Sciatic nerve (tissue), 2 donors: ENCODE measurements around the gene GSN. TPM values are rescaled to one million over a fixed set of nuclear protein-coding genes. Genes with fewer than 3 reads are reported as not detected.
A peak's percentile ranks its signal among the peaks of the same experiment; 100 is the strongest.
"Not testable (repeated sequence)": the region's sequence is repeated elsewhere in the genome, so short reads cannot be mapped to it uniquely, and the experiment has no call there.

ENCODE experiments used
- ATAC-seq: fragments of 200-7000 bp; cut with Tn5 transposase; one replicate; pipeline ENCODE4 v1.9.1; 2020; ENCODE audit warnings: mild to moderate bottlenecking, moderate library complexity
- DNase-seq: peaks from one replicate; pipeline ENCODE4 v3.0.0-alpha.2; 2020; ENCODE audit warnings: low spot score
- intact Hi-C: fragments of 100-400 bp; cut with DNase I; formaldehyde crosslinking; loops from one replicate; pipeline ENCODE4 v1.14.2; 2022
- total RNA-seq: library from RNA; stranded (reverse); fragmentation: NEBNext Ultra II Directional; extraction: Animal tissue kit (Norgen Biotek cat#: 25700); gene quantifications from one replicate; pipeline ENCODE4 v1.2.1, GENCODE V29; 2021
- donor health status: DM: no; HTN: no; CAD: no.
- donor health status: DM: no; HTN: no; CAD: no.

The GSN gene
- total RNA-seq, 1 donor from 2014 or later = 1,757 TPM

GRCh38 chr9:121282277-121283079 is 14.5 kb downstream of the GSN start:
- peak; percentile 77 for DNase-seq
- intact Hi-C loops = no loop called here
- ATAC-seq = peak; percentile 41

DNA sequence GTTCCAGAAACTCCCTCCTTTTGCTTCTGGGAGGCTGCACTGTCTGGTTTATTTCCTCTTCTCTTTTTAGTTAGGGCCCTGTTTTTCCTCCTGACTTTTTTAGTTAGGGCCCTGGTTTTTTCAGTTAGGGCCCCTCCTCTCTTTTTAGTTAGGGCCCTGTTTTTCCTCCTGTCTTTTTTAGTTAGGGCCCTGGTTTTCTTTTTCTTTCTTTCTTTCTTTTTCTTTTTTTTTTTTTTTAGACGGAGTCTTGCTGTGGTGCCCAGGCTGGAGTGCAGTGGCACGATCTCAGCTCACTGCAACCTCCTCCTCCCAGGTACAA is 15.1 kb downstream of the GSN start:
- intact Hi-C loops = no loop called here
- DNase-seq = no peak
- ATAC-seq = no peak

DNA sequence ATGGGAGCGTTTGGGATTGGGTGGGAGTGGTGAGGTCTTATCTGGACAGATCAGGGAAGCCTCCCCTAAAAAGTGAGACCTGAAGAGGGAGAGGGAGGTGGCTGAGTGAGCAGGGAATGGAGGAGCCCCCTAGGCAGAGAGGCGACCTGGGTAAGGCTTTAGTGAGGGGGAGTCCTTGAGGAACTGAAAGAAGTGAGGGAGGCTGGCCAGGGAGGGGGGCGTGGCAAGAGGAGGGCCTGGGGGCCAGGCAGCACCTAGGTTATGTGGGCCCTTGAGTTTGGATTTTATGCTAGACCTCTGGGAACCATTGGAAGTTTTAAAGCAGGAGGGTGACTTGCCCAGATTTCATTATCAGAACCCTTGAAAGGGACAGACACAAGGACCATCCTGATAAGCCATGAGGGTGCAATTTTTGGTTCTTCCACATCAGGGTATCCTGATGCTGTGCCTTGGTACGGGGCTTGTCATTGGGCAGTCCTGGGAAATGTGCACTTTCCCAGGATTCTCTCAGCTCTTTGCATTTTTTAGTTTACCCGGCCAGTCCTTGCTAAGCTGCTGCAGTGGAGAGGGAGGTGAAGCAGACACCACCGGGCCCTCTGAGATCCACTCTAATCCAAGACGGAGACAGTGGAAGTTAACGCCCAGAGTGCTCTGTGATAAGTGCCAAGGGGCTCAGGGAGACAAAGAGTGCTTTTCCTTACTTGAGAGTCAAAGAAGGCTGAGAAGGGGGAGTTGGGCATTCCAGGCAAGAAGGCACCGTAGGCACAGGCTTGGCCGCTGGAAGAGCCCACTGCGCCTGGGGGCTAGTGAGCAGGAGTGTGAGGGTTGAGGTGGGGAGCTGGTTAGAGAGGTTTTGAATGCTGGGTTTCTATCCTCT is 16.1 kb downstream of the GSN start:
- intact Hi-C loops = no loop called here
- ATAC-seq (no peak), DNase-seq (peak; percentile 54)

DNA sequence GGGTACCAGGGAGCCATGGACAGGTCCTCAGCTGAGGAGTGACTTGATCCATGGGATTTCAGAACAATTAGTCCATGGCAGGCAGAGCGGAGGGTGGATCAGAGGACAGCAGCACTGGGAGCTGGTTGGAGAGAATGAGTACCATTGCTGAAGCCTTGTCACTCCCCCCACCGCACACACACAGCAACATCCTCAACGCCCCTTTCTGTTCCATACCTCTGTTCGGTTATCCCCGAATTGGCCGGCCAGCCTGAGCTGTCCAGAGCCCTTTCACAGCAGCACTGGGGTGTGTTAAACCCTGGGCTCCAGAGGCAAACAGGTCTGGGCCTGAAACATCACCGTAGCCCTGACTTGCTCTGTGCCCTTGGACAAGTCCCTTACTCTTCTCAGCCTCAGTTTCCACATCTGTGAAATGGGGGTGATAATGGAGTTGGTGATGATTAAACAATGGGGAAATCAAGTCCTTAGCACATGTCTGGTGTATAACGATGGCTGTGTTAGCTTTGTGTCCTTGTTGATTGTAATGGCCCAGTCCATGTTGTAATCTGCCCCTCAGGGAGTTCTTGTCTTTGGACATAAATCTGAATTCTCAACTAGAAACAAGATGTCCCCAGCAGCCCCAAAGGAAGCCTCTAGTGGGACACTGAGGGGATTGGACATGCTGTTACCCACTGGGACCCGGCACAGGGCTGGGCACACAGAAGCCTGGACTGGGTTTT is 16.9 kb downstream of the GSN start:
- intact Hi-C loops = no loop called here
- DNase-seq = peak; percentile 56
- no peak for ATAC-seq

DNA sequence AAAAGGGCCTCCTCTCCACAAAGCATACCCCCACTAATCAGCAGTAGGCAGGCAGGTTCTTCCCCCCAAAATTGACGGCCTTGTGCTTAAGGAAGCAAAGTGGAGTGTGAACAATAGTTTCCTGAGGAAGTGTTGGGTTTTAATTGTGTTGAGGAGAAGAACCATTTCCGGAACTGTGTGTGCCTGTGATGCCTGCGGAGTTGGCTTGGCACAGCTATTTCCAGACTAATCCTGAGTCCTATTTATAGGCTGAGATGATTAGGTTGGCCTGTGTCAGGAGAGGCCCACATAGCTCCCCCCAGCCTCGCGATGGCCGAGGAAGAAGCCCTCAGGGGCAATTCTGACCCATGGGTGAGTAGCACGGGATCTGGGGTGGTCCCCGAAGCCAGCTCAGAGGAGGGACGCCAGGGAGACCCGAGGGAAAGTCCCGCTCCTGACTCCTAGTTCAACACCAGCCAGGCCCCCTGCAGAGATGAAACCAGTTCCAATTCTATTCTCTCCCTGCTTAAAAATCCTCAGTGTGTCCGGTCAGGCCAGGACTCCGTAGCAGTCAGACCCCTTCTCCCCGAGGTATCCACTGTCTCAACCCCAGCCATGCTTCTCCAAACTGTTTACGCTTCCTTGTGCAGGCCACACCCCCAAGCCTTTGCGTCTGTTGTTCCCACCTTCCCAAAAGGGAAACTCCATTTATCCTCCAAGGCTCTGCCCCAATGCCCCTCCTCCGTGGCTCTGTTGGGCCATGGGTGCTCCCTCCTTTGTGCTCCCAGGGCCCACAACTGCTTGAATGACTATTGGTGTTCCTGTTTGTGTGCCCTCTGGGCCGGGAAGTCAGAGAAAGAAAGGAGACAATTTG is 18.1 kb downstream of the GSN start:
- peak; percentile 38 for ATAC-seq
- intact Hi-C loops = no loop called here
- peak; percentile 79 for DNase-seq

GRCh38 chr9:121286688-121286972 is 18.7 kb downstream of the GSN start:
- DNase-seq = no peak
- intact Hi-C loops = no loop called here
- ATAC-seq = no peak

DNA sequence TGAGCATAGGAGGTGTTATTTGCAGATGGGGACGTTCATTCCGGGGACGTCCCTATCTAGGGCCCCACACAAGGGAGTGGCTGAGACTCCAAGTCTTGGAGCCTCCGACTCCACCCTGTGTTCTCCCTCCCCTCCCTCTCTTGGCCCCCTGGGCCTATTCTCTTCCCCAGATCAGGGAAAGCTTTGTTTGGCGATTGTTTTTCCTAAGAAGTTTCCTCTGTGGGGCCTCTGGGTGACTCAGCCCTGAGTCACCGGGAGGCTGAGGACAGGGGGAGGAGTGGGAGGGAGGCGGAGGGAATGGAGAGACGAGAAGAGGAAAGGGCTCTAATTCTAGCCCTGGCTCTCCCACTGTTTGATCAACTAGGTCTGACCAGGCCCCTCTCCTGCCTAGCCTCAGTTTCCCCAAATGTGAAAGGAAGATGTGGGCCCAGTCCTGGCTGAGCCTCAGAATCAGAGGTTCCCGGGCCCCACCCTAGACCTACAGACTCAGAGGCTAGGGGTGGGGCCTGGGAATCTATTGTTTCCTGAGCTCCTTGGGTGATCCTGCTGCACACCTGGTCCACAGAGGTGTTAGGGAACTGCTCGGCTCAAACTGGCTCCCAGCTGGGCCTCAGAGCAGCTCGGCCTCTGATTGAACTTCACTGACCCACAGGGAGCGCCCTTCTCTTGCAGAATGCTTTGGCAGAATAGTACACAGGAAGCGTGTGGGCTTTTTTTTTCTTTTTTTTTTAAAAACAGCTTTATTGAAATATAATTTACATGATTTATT is 19.2 kb downstream of the GSN start:
- peak; percentile 83 for ATAC-seq
- intact Hi-C loops = no loop called here
- DNase-seq = peak; percentile 87

DNA sequence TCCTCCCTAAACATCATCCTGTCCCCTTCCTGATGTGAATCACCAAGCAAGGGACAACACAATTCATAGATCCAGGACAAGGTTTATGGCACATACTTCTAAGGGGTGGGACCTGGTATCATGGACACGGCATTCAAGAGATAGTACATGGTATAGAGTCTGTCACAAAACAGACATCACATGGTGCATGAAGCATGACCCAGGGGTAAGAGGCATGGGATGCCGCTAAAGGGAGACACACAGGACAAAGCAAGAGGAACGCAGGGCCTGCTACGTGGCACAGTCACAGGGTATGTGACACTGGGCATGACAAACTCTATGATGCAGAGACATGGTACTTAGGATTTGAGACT is 20.7 kb downstream of the GSN start:
- ATAC-seq (no peak), DNase-seq (no peak)
- intact Hi-C loops = no loop called here

- intact Hi-C loops = no loop called here
- peak; percentile 42 for ATAC-seq
- peak; percentile 81 for DNase-seq
Measured at GRCh38 chr9:121289026-121289771, 21.2 kb downstream of the GSN start.

GRCh38 chr9:121289772-121290370 is 21.9 kb downstream of the GSN start:
- DNase-seq = peak; percentile 50
- ATAC-seq = no peak
- intact Hi-C loops = no loop called here

GRCh38 chr9:121291536-121291935 is 23.6 kb downstream of the GSN start:
- ATAC-seq, intact Hi-C loops: not testable (repeated sequence)
- DNase-seq = peak; percentile 22

GRCh38 chr9:121292051-121292450 is 24.1 kb downstream of the GSN start:
- ATAC-seq = no peak
- intact Hi-C loops = no loop called here
- peak; percentile 28 for DNase-seq

DNA sequence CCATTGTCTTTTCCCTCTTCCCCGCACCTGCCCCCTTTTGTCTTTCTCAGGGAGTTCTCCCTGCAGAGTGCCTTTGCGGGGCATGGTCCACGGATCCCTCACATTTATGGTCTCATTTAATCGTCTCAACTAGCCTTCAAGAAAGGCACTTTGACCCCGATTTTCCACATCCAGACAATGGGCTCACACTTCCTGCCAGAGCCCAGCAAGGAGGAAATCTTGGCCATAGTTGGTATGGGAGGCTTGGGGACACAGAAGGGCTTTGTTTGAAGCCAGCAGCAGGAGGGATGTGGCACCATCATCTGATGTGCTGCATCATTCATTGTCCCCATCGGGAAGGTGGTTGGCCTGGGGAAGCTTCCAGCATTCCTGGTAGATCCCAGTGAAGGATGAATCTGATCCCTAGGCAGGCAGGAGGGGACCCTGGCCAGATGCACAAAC is 24.9 kb downstream of the GSN start:
- ATAC-seq (no peak), DNase-seq (peak; percentile 53)
- intact Hi-C loops = no loop called here

DNA sequence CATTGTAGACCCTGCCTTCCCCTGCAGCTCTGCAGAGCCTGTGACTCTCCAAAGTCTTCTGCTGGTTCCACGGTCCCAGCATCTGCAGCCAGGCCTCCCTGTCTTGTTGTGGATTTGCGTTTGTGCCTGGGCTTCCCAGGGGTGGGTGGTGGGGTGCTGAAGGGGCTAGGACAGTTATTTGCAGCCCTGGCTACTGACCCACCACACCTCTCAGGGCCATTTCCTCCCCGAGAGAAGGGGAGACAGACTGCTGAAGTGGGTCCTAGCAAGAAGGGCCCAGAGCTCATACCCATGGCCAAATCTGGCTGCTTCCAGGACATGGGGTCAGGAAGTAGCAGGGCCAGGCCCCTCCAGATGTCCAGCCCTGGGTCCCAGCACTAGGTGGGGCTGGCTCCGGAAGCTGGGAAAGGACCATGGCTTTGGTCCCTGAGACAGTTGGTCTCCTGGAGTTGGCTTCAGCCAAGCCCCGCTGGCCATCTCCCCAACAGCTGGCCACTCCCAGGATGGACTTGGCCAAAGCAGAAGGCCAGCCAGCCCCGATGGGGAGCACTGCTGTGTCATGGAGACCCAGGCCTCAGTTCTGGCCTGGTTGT is 26.3 kb downstream of the GSN start:
- ATAC-seq (peak; percentile 8), DNase-seq (peak; percentile 72)
- intact Hi-C loops = no loop called here

DNA sequence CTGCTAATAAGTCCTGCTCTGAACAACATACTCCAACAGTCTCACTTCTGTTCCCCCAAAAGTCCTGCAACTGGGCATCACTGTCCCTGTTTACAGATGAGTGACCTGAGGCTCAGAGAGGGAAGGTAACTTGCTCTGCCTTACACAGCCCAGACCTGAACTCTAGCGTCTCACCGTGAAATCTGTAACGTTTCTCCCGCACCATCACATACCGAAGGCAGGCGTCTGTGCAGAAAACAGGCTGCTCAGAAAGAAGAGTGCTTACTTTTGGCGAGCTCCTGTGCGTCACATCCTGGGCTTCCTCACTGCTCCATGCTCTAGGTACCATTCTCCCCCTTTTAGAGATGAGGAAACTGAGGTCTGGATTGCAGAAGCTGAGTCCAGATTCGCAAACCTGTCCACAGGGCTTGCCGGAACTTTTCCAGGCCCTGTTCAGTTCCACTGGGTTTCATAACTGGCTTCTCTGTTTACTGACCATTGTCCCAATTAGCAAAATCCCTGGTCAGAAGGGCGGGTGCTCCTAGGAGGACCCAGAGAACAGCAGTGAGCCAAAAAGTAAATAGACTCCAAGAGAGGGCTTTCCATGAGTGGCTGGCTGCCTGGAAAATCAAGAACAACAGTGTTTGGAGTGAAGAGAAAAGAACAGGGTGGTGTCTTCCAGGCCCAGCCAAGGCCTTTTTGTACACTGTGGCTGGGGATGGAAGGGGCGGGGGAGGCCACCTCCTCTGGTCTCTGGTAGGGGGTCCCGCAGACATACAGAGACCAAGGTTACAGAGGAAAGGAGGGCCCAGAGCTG is 27.1 kb downstream of the GSN start:
- intact Hi-C loops = no loop called here
- peak; percentile 81 for ATAC-seq
- DNase-seq = peak; percentile 73

GRCh38 chr9:121295662-121296191 is 27.8 kb downstream of the GSN start:
- intact Hi-C loops = no loop called here
- DNase-seq (peak; percentile 57), ATAC-seq (no peak)
